ENCODE data around the gene PPP1R9A.

GRCh38 chr7:95312561-95312960 lies 405.2 kb downstream of the PPP1R9A start:
- TF ChIP-seq POLR2A (IDR thresholded peaks at IDR 0.05) (no peak), CTCF (IDR thresholded peaks at IDR 0.05) (no peak)

Data from Peyer's patch (tissue), 4 donors.